ENCODE data around the gene CLNK.

The CLNK gene

GRCh38 chr4:10664408-10664807, 20.2 kb downstream of the CLNK start:
- in situ Hi-C loops (cut with MboI; ENCODE audit: low sequenced_read_pairs), result no loop called here
- no peaks in the 10 kb centered on the region for H3K4me1 ChIP-seq

GRCh38 chr4:10662937-10663336, 21.6 kb downstream of the CLNK start:
- Histone ChIP-seq H3K9me3 (no peaks in the 10 kb centered on the region), H3K4me3 (no peak overlapping the region), H3K4me1 (no peaks in the 10 kb centered on the region), H3K27me3 (ENCODE audit: low read depth) (no peaks in the 10 kb centered on the region), H3K36me3 (replicated peaks) (no peaks in the 10 kb centered on the region)
- DNase-seq (ENCODE audit: low spot score in 2 of 2), result no peak
- in situ Hi-C loops (cut with MboI; ENCODE audit: low sequenced_read_pairs), result no loop called here

More at GRCh38 chr4:10664408-10664807, 20.2 kb downstream of the CLNK start:
- H3K36me3 ChIP-seq (replicated peaks), result no peaks in the 10 kb centered on the region
- DNase-seq (ENCODE audit: low spot score in 2 of 2), result no peak
- no peak overlapping the region for H3K4me3 ChIP-seq
- no peaks in the 10 kb centered on the region for H3K27me3 ChIP-seq (ENCODE audit: low read depth)
- H3K9me3 ChIP-seq, result no peaks in the 10 kb centered on the region

DNA sequence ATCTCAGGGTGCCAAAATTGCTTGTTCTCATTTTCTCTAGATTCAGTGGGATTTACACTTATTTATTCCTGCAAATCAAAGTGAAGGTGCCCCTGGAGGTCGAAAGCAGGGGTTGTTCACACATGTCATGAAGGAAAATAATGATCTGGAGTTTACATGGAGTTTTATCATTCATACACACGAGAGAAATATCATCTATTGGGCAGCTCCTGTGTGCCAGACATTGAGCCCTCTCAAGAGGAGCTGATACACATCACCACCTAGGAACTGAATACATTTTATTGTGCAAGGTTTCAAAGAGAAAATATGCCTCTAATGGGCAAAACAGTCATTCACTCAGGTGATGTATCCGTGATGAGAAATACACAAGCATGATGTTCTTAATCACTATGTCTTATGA, 23.5 kb downstream of the CLNK start:
- Histone ChIP-seq H3K4me1 (no peaks in the 10 kb centered on the region), H3K27me3 (ENCODE audit: low read depth) (no peaks in the 10 kb centered on the region), H3K9me3 (no peaks in the 10 kb centered on the region), H3K4me3 (no peak overlapping the region), H3K36me3 (replicated peaks) (no peaks in the 10 kb centered on the region)
- DNase-seq (ENCODE audit: low spot score in 2 of 2), result no peak
- in situ Hi-C loops (cut with MboI; ENCODE audit: low sequenced_read_pairs), result no loop called here

DNA sequence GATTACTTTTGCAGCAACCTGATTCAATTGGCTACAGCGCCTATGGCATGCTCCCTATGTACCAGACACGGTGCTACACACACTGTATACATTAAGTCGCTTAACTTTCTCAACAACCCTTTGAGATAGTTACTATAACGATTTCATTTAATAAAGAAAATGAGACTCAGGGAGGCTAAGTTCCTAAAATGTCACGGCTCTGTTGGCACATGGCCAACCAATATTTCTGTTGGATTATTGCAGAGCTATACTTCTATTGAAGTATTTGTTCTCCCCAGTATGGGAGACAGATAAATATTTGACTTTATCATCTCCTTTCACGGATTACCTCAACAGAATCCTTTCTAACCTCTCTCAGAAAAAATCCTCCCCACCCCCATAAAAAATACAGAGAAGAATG, 25.3 kb downstream of the CLNK start:
- Histone ChIP-seq H3K4me3 (no peak overlapping the region), H3K36me3 (replicated peaks) (no peaks in the 10 kb centered on the region), H3K9me3 (no peaks in the 10 kb centered on the region), H3K4me1 (no peaks in the 10 kb centered on the region), H3K27me3 (ENCODE audit: low read depth) (no peaks in the 10 kb centered on the region)
- DNase-seq (ENCODE audit: low spot score in 2 of 2), result no peak
- in situ Hi-C loops (cut with MboI; ENCODE audit: low sequenced_read_pairs), result no loop called here

GRCh38 chr4:10656988-10657387, 27.6 kb downstream of the CLNK start:
- H3K27me3 ChIP-seq (ENCODE audit: low read depth), result no peaks in the 10 kb centered on the region
- in situ Hi-C loops (cut with MboI; ENCODE audit: low sequenced_read_pairs), result no loop called here
- no peak overlapping the region for H3K4me3 ChIP-seq
- no peaks in the 10 kb centered on the region for H3K4me1 ChIP-seq
- no peaks in the 10 kb centered on the region for H3K36me3 ChIP-seq (replicated peaks)
- H3K9me3 ChIP-seq, result no peaks in the 10 kb centered on the region
- no peak for DNase-seq (ENCODE audit: low spot score in 2 of 2)

DNA sequence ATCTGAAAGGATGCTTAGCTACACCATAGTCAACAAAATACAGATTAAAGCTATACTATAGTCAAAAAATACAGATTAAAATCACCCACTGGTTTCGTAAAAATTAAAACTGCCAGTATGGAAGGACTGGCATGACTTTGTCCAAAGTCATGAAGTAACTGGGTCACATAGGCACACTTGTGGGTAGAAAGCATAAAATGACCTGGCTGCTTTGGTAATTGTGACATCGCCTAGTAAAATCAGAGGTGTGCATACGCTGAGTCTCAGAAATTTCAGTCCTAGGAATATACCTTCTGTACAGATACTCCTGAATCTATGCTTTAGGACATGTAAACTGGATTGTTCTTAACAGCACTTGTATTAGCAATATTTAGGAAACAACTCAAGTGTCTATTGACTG, 28.1 kb downstream of the CLNK start:
- H3K4me3 ChIP-seq, result no peak overlapping the region
- H3K36me3 ChIP-seq (replicated peaks), result no peaks in the 10 kb centered on the region
- no peak for DNase-seq (ENCODE audit: low spot score in 2 of 2)
- H3K4me1 ChIP-seq, result no peaks in the 10 kb centered on the region
- no peaks in the 10 kb centered on the region for H3K9me3 ChIP-seq
- in situ Hi-C loops (cut with MboI; ENCODE audit: low sequenced_read_pairs), result no loop called here
- H3K27me3 ChIP-seq (ENCODE audit: low read depth), result no peaks in the 10 kb centered on the region

DNA sequence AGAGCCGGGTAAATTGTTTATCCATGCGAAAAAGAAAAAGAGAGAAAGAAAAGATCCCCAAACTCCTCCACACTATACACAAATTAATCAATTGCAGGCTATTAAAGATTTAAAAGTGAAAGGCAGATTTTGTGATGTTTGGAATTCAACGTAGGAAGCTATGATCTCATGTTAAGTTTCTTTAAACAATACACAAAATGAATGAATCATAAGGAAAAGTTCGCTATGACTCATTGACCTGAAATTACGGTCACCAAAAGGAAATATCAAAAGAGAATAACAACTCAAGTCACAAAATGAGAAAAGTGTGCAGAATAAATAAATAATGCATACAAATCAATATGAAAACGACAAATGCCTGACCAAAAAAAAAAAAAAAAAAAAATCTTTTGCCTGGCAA, 28.6 kb downstream of the CLNK start:
- in situ Hi-C loops (cut with MboI; ENCODE audit: low sequenced_read_pairs), result no loop called here
- Histone ChIP-seq H3K27me3 (ENCODE audit: low read depth) (no peaks in the 10 kb centered on the region), H3K36me3 (replicated peaks) (no peaks in the 10 kb centered on the region), H3K9me3 (no peaks in the 10 kb centered on the region), H3K4me1 (no peaks in the 10 kb centered on the region), H3K4me3 (no peak overlapping the region)
- DNase-seq (ENCODE audit: low spot score in 2 of 2), result no peak

GRCh38 chr4:10648479-10648878, 36.1 kb downstream of the CLNK start:
- no peaks in the 10 kb centered on the region for H3K9me3 ChIP-seq
- H3K4me3 ChIP-seq, result no peak overlapping the region
- H3K36me3 ChIP-seq (replicated peaks), result no peaks in the 10 kb centered on the region
- H3K27me3 ChIP-seq (ENCODE audit: low read depth), result no peaks in the 10 kb centered on the region
- no peak for DNase-seq (ENCODE audit: low spot score in 2 of 2)
- H3K4me1 ChIP-seq, result no peaks in the 10 kb centered on the region
- in situ Hi-C loops (cut with MboI; ENCODE audit: low sequenced_read_pairs), result no loop called here

DNA sequence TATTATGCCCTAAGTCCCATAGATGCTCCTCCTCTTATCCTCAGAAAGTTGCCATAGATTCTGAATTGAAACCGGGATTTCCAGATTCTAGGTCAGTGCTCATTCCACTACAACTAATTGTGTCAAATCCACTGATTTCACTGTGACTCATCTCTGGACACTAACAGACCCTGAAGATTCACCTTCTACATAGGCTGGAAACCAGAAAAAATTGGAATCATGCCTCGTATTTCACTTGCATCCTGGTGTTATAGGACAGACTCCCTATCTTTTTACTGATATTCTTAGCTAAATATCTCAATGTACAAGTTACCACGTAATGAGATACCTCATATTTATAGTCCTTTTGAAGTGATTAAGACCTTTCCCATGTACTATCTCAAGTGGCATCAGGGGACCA, 36.7 kb downstream of the CLNK start:
- DNase-seq (ENCODE audit: low spot score in 2 of 2), result no peak
- Histone ChIP-seq H3K4me3 (no peak overlapping the region), H3K27me3 (ENCODE audit: low read depth) (no peaks in the 10 kb centered on the region), H3K9me3 (no peaks in the 10 kb centered on the region), H3K36me3 (replicated peaks) (no peaks in the 10 kb centered on the region), H3K4me1 (no peaks in the 10 kb centered on the region)
- in situ Hi-C loops (cut with MboI; ENCODE audit: low sequenced_read_pairs), result no loop called here

- Histone ChIP-seq H3K27me3 (ENCODE audit: low read depth) (no peaks in the 10 kb centered on the region), H3K36me3 (replicated peaks) (no peaks in the 10 kb centered on the region), H3K9me3 (no peaks in the 10 kb centered on the region), H3K4me1 (no peaks in the 10 kb centered on the region), H3K4me3 (no peak overlapping the region)
- in situ Hi-C loops (cut with MboI; ENCODE audit: low sequenced_read_pairs), result no loop called here
- DNase-seq (ENCODE audit: low spot score in 2 of 2), result no peak
These were observed 40.8 kb downstream of the CLNK start for GRCh38 chr4:10643600-10644425.

DNA sequence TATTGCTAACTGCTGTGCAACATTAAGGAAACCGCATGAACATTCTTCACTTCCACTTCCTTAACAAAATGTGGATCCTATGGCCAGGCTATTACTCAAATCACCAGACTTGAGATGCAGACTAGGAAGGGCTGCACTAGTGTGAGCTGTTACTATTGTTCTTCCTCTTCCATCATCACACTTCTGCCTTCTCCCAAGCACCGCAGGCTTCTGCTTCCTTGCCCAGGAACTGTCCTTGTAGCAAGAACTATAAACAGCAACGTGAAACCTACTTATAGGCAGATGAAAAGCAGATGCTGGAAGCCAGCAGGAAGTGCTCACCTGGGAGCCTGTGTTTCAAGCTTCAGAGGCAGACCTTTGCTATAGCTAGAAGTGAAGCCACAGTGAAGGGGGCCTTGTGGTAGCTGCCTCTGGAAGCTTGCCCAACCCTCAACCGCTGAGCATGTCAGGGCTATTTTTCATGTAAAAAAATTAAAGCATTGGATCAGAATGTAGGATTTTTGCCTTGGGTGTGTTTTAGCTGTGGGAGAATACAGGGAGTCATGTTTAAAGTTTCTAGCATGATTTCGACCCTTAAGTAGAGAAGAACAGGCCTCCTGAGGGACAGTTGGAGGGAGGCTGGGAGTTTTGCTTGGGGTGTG, 43.9 kb downstream of the CLNK start:
- Histone ChIP-seq H3K4me3 (no peak overlapping the region), H3K9me3 (no peaks in the 10 kb centered on the region), H3K36me3 (replicated peaks) (no peaks in the 10 kb centered on the region), H3K27me3 (ENCODE audit: low read depth) (no peaks in the 10 kb centered on the region), H3K4me1 (no peaks in the 10 kb centered on the region)
- no peak for DNase-seq (ENCODE audit: low spot score in 2 of 2)
- in situ Hi-C loops (cut with MboI; ENCODE audit: low sequenced_read_pairs), result no loop called here

DNA sequence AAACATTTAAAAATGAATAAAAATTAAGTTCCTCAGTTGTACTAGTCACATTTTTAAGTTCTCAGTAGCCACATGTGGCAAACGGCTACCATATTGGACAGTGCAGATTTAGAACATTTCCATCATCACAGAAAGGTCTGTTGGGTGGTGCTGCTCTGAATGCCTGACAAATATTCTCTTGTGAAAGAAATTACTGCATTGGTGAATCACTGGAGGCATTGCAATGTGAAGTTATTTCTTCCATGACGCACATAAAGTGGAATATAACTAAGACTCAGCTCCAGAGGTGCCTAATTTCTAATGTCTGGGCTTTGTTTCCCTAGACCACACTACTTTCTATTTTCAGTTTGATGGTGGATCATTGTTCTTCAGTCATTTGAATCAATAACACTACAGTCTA, 44.9 kb downstream of the CLNK start:
- Histone ChIP-seq H3K4me1 (no peaks in the 10 kb centered on the region), H3K27me3 (ENCODE audit: low read depth) (no peaks in the 10 kb centered on the region), H3K9me3 (no peaks in the 10 kb centered on the region), H3K36me3 (replicated peaks) (no peaks in the 10 kb centered on the region), H3K4me3 (no peak overlapping the region)
- in situ Hi-C loops (cut with MboI; ENCODE audit: low sequenced_read_pairs), result no loop called here
- DNase-seq (ENCODE audit: low spot score in 2 of 2), result no peak

DNA sequence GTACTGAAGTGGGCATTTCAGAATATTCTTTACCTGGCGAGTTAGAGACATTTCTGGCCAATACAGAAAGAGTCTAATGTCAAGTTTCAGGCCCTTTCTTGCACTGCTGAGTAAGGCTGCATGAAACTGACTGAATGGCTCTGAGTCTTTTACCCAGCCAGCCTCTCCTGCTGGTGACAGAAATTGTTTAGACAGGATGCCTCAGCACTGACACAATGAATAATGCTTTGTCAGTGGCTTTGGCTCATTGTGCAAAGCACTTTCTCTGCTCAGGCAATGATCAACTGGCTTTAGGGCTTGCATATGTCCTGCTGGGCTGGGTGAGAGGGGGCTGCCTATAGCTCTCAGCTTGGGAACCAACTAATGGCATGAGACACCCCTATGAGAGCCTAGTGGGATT, 45.5 kb downstream of the CLNK start:
- Histone ChIP-seq H3K4me3 (no peak overlapping the region), H3K36me3 (replicated peaks) (no peaks in the 10 kb centered on the region), H3K9me3 (no peaks in the 10 kb centered on the region), H3K4me1 (no peaks in the 10 kb centered on the region), H3K27me3 (ENCODE audit: low read depth) (no peaks in the 10 kb centered on the region)
- DNase-seq (ENCODE audit: low spot score in 2 of 2), result no peak
- in situ Hi-C loops (cut with MboI; ENCODE audit: low sequenced_read_pairs), result no loop called here

DNA sequence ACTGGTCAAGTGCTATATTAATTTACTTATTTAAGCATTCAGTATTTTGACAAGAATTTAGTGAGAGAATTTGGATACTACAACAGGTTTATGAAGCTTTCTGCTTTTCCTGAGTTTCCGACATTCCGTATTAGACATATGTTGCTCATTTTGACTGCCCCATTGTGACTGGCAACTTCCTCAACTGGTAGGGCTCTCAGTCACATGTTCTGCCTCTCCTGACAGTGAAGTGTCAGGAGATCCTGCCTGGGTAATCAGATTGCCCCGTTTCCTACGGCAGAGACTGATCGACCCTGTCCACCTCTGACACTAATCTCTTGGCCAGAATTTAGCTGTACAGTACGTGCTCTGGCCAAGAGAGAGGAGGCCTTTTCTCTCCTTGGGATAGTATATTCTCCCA, 49.5 kb downstream of the CLNK start:
- in situ Hi-C loops (cut with MboI; ENCODE audit: low sequenced_read_pairs), result no loop called here
- Histone ChIP-seq H3K4me1 (no peaks in the 10 kb centered on the region), H3K27me3 (ENCODE audit: low read depth) (no peaks in the 10 kb centered on the region), H3K9me3 (no peaks in the 10 kb centered on the region), H3K4me3 (no peak overlapping the region), H3K36me3 (replicated peaks) (no peaks in the 10 kb centered on the region)
- DNase-seq (ENCODE audit: low spot score in 2 of 2), result no peak
